Neural crest cell (in vitro differentiated cells): Measurements from ENCODE around the gene PPWD1. TPM values are rescaled to one million over a fixed set of nuclear protein-coding genes. Genes with fewer than 3 reads are reported as not detected.
"Not testable (repeated sequence)": the region's sequence is repeated elsewhere in the genome, so short reads cannot be mapped to it uniquely, and the experiment has no call there.

ENCODE experiments used
- DNase-seq: peaks from one replicate; pipeline ENCODE4 v3.0.0; 2021; ENCODE audit warnings: low read depth, mixed read lengths, low spot score
- H3K27ac Mint-ChIP-seq: one replicate; pipeline ENCODE4 v1.8.0; 2021; ENCODE audit warnings: mild to moderate bottlenecking, mixed read lengths; ENCODE audit not compliant: unreplicated experiment
- H3K27me3 Mint-ChIP-seq: 2 replicates; pipeline ENCODE4 v1.8.0; 2021; ENCODE audit warnings: low read depth, mild to moderate bottlenecking, mixed read lengths
- H3K36me3 Mint-ChIP-seq: 2 replicates; pipeline ENCODE4 v1.8.0; 2021; ENCODE audit warnings: low read depth, mild to moderate bottlenecking, mixed read lengths
- H3K4me1 Mint-ChIP-seq: 2 replicates; pipeline ENCODE4 v1.8.0; 2021; ENCODE audit warnings: mixed read lengths
- H3K4me3 Mint-ChIP-seq: one replicate; pipeline ENCODE4 v1.8.0; 2021; ENCODE audit warnings: mild to moderate bottlenecking, mixed read lengths
- H3K9me3 Mint-ChIP-seq: 2 replicates; pipeline ENCODE4 v1.8.0; 2021; ENCODE audit warnings: mixed read lengths
- total RNA-seq: library from RNA; stranded (reverse); gene quantifications from 2 replicates; pipeline ENCODE4 v1.2.1, GENCODE V29; 2021
- TF ChIP-seq, protein P1 (sequence below): fragments of 200-600 bp; sonication (generic); conservative IDR thresholded peaks from 2 replicates; pipeline ENCODE4 v1.5.0; 2021; ENCODE audit warnings: antibody characterized with exemption, mild to moderate bottlenecking

PPWD1 gene
- total RNA-seq, 1 donor from 2014 or later, result 38.6 TPM

DNA sequence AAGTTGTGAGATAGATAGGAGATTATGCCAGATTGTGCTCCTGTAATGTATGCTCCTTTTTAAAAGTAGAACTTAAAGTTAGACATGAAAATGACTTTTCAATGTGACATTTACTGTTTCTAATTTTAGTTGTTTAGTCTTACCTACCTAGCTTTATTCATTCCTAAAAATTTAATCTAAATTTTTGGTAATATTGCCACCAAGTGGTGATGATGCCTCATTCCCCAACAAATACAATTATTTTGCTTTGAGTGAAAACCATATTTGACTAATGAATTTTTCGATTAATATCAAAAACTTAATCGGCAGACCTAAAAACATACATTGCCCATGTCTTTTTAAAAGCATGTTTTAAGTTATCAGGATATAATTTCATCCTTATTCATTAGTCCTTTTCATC, 25.6 kb downstream of the PPWD1 start:
- TF ChIP-seq, protein P1, sequence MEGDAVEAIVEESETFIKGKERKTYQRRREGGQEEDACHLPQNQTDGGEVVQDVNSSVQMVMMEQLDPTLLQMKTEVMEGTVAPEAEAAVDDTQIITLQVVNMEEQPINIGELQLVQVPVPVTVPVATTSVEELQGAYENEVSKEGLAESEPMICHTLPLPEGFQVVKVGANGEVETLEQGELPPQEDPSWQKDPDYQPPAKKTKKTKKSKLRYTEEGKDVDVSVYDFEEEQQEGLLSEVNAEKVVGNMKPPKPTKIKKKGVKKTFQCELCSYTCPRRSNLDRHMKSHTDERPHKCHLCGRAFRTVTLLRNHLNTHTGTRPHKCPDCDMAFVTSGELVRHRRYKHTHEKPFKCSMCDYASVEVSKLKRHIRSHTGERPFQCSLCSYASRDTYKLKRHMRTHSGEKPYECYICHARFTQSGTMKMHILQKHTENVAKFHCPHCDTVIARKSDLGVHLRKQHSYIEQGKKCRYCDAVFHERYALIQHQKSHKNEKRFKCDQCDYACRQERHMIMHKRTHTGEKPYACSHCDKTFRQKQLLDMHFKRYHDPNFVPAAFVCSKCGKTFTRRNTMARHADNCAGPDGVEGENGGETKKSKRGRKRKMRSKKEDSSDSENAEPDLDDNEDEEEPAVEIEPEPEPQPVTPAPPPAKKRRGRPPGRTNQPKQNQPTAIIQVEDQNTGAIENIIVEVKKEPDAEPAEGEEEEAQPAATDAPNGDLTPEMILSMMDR, result peak; percentile 29
- H3K36me3 Mint-ChIP-seq, result peaks cover 4% of the 10 kb centered on the region
- no peak for DNase-seq
- no peak overlapping the region for H3K27ac Mint-ChIP-seq
- no peaks in the 10 kb centered on the region for H3K27me3 Mint-ChIP-seq
- no peaks in the 10 kb centered on the region for H3K4me1 Mint-ChIP-seq
- no peaks in the 10 kb centered on the region for H3K9me3 Mint-ChIP-seq
- H3K4me3 Mint-ChIP-seq, result no peak overlapping the region

DNA sequence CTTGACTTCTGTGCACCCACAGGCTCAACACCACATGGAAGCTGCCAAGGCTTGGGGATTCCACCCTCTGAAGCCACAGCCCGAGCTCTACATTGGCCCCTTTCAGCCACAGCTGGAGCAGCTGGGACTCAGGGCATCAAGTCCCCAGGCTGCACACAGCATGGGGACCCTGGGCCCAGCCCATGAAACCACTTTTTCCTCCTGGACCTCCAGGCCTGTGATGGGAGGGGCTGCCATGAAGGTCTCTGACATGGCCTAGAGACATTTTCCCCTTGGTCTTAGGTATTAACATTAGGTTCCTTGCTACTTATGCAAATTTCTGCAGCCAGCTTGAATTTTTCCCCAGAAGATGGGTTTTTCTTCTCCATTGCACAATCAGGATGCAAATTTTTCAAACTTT, 38.7 kb downstream of the PPWD1 start:
- not testable (repeated sequence) for H3K4me1 Mint-ChIP-seq

DNA sequence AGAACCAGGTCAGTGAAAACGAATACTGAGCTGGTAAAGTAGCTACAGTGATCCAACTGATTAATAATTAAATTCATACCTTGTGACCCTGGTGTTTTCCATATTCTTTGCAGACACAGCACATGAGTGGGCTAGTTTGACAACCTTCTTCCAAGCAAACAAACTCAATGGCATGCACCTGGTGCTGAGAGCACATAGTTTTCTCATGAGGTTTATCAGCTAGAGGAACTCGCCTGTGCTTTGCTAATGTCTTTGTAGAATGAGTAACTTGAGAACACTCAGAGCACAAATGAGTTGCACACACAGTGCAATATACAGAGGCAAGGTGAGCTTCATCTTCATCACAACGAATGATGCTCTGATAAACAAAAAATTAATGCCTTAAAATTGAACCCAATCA, 48.4 kb downstream of the PPWD1 start:
- H3K36me3 Mint-ChIP-seq, result peaks cover 2% of the 10 kb centered on the region
- no peak for DNase-seq
- no peak overlapping the region for H3K27ac Mint-ChIP-seq
- no peaks in the 10 kb centered on the region for H3K27me3 Mint-ChIP-seq
- TF ChIP-seq, protein P1, result no peak
- no peak overlapping the region for H3K4me3 Mint-ChIP-seq
- H3K9me3 Mint-ChIP-seq, result no peaks in the 10 kb centered on the region
- H3K4me1 Mint-ChIP-seq, result no peaks in the 10 kb centered on the region

More for the DNA sequence above, 38.7 kb downstream of the PPWD1 start:
- Mint-ChIP-seq H3K9me3 (peaks cover 16% of the 10 kb centered on the region), H3K36me3 (peaks cover 58% of the 10 kb centered on the region)
- not testable (repeated sequence) for DNase-seq, H3K27ac Mint-ChIP-seq, H3K27me3 Mint-ChIP-seq, H3K4me3 Mint-ChIP-seq

DNA sequence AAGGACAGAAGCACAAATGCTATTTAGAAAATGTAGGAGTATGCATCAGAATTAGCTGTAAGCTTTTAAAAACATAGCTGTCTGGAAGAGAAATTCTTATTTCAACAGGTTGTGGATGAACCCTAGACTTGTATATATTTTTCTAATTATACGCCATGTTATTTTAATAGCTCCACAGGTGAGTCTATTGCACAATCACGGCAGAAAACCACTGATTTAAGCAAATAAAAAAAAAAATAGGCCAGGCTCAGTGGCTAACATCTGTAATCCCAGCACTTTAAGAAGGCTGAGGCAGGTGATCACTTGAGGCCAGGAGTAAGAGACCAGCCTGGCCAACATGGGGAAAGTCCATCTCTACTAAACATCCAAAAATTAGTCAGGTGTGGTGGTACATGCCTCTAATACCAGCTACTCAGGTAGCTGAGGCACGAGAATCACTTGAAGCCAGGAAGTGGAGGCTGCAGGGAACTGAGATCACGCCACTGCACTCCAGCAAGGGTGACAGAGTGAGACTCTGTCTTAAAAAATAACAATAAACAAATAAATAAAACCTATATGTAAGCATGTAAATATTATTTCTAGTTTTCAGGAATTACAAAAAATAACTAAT, 49.3 kb downstream of the PPWD1 start:
- no peaks in the 10 kb centered on the region for H3K27me3 Mint-ChIP-seq
- DNase-seq, result no peak
- H3K4me3 Mint-ChIP-seq, result no peak overlapping the region
- no peaks in the 10 kb centered on the region for H3K4me1 Mint-ChIP-seq
- no peaks in the 10 kb centered on the region for H3K36me3 Mint-ChIP-seq
- no peaks in the 10 kb centered on the region for H3K9me3 Mint-ChIP-seq
- no peak overlapping the region for H3K27ac Mint-ChIP-seq
- TF ChIP-seq, protein P1, result no peak

DNA sequence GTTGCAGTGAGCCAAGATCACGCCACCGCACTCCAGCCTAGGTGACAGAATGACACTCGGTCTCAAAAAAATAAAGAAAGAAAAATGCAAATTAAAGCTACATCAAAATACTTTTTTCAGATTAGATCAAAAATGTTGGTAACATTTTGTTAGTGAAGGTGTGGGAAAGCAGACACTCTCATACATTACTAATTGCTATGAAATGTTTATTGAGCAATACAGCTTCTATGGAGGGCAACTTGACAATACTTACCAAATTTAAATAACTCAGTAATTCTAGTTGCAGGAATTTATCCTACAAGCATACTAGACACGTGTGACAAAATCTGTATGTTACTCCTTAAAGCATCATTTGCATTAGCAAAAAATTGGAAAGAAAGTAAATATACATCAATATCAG, 56.9 kb downstream of the PPWD1 start:
- TF ChIP-seq, protein P1, result no peak
- peaks cover 21% of the 10 kb centered on the region for H3K4me1 Mint-ChIP-seq

DNA sequence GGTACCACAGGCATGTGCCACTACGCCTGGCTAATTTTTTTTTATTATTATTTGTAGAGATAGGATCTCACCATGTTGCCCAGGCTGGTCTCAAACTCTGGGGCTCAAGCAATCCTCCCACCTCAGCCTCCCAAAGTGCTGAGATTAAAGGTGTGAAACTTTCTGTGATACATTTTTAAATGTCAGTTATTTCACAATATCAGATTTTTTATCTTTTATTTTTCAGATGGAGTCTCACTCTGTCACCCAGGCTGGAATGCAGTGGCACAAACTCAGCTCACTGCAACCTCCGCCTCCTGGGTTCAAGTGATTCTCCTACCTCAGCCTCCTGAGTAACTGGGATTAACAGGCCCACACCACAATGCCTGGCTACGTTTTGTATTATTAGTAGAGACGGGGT, 58.9 kb downstream of the PPWD1 start:
- not testable (repeated sequence) for H3K27ac Mint-ChIP-seq, H3K9me3 Mint-ChIP-seq, DNase-seq, H3K27me3 Mint-ChIP-seq, H3K36me3 Mint-ChIP-seq
- Mint-ChIP-seq H3K4me3 (peak overlapping the region; percentile 61), H3K4me1 (peaks cover 31% of the 10 kb centered on the region)

More for the DNA sequence above, 56.9 kb downstream of the PPWD1 start:
- H3K27ac Mint-ChIP-seq, result no peak overlapping the region
- H3K27me3 Mint-ChIP-seq, result no peaks in the 10 kb centered on the region
- no peaks in the 10 kb centered on the region for H3K9me3 Mint-ChIP-seq
- H3K4me3 Mint-ChIP-seq, result no peak overlapping the region
- no peak for DNase-seq
- H3K36me3 Mint-ChIP-seq, result no peaks in the 10 kb centered on the region
